Activated CD8-positive, alpha-beta memory T cell treated with anti-CD3 and anti-CD28 coated beads, Interleukin-2, amount 50 U/mL, for 24 hours (primary cell): Measurements from ENCODE around the gene ZNF221.
"Not testable (repeated sequence)": the region's sequence is repeated elsewhere in the genome, so short reads cannot be mapped to it uniquely, and the experiment has no call there.

Experiments
- DNase-seq: peaks from one replicate; pipeline ENCODE4 v3.0.0-alpha.2; 2020; ENCODE audit errors: extremely low read depth

ZNF221 gene

GRCh38 chr19:43950834-43951645, at the start of gene ZNF221:
ZNF221 (plus strand) TSS chr19:43951228; CDS start chr19:43962727, 11,499 bp downstream.
- DNase-seq = peak; percentile 19

GRCh38 chr19:43901395-43902390, 49.3 kb upstream of the ZNF221 start:
- DNase-seq = peak; percentile 43

GRCh38 chr19:43902399-43902798, 48.6 kb upstream of the ZNF221 start:
- no peak for DNase-seq

GRCh38 chr19:43905897-43906296, 45.1 kb upstream of the ZNF221 start:
- DNase-seq = no peak

GRCh38 chr19:43906774-43907173, 44.3 kb upstream of the ZNF221 start:
- DNase-seq = no peak

GRCh38 chr19:43908659-43909058, 42.4 kb upstream of the ZNF221 start:
- no peak for DNase-seq

GRCh38 chr19:43910884-43911283, 40.1 kb upstream of the ZNF221 start:
- no peak for DNase-seq

GRCh38 chr19:43913383-43913782, 37.6 kb upstream of the ZNF221 start:
- DNase-seq = no peak

GRCh38 chr19:43914051-43914450, 37.0 kb upstream of the ZNF221 start:
- DNase-seq = no peak

- no peak for DNase-seq
Observed at GRCh38 chr19:43923875-43924274, 27.2 kb upstream of the ZNF221 start.

- DNase-seq = no peak
Observed at GRCh38 chr19:43928820-43929219, 22.2 kb upstream of the ZNF221 start.

- DNase-seq = no peak
Observed at GRCh38 chr19:43934055-43934984, 16.7 kb upstream of the ZNF221 start.

GRCh38 chr19:43934985-43935708, 15.9 kb upstream of the ZNF221 start, which contains the start of gene ZNF45:
ZNF45 (minus strand) TSS chr19:43935282; CDS start chr19:43922185, 13,097 bp downstream.
- peak; percentile 71 for DNase-seq

GRCh38 chr19:43936188-43936587, 14.8 kb upstream of the ZNF221 start:
- no peak for DNase-seq

GRCh38 chr19:43939557-43940260, 11.3 kb upstream of the ZNF221 start:
- no peak for DNase-seq

- no peak for DNase-seq
Observed at GRCh38 chr19:43940719-43941118, 10.3 kb upstream of the ZNF221 start.

- no peak for DNase-seq
Observed at GRCh38 chr19:43941209-43941608, 9.8 kb upstream of the ZNF221 start.

GRCh38 chr19:43947412-43947811, 3.6 kb upstream of the ZNF221 start:
- not testable (repeated sequence) for DNase-seq

GRCh38 chr19:43949803-43950202, 1.2 kb upstream of the ZNF221 start:
- DNase-seq = not testable (repeated sequence)

GRCh38 chr19:43956827-43957226, 5.8 kb downstream of the ZNF221 start:
- no peak for DNase-seq
